GM13976 (cell line): ENCODE measurements around the gene ARHGEF17.

Experiments
- DNase-seq: peaks from one replicate; pipeline ENCODE4 v3.0.0; 2012; ENCODE audit warnings: low spot score
- in situ Hi-C: fragments of 300-500 bp; cut with MboI; formaldehyde crosslinking; loops from one replicate; pipeline ENCODE4 v1.12.0; 2022; ENCODE audit warnings: low sequenced_read_pairs, mixed read lengths, inconsistent platforms; ENCODE audit not compliant: unreplicated experiment
- TF ChIP-seq, protein P1 (sequence below): IDR thresholded peaks from 2 replicates; pipeline ENCODE4 v1.5.1; 2012; ENCODE audit warnings: borderline replicate concordance, mild to moderate bottlenecking; ENCODE audit not compliant: insufficient read depth; ENCODE audit errors: extremely low read depth, missing control alignments, control extremely low read depth

The ARHGEF17 gene

DNA sequence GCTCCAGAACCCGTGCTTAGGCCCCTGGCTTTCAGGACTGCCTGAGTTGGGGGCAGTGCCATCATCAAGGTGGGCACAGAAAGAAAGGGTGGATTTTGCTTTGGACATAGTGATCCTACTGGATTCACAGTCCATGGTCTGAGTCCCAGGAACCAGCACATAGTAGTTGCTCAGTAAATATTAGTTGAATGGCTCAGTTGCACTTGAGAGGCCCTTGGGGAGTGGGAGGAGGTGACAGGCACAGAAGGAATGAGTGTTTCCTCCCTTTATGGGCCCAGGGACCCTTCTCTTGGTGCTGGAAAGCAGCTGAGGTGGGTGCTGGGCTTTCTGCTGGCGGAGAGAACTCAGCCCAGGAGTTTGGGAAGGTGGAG, 16.6 kb downstream of the ARHGEF17 start:
- in situ Hi-C loops: no loop called here
- no peak for DNase-seq
- TF ChIP-seq, protein P1, sequence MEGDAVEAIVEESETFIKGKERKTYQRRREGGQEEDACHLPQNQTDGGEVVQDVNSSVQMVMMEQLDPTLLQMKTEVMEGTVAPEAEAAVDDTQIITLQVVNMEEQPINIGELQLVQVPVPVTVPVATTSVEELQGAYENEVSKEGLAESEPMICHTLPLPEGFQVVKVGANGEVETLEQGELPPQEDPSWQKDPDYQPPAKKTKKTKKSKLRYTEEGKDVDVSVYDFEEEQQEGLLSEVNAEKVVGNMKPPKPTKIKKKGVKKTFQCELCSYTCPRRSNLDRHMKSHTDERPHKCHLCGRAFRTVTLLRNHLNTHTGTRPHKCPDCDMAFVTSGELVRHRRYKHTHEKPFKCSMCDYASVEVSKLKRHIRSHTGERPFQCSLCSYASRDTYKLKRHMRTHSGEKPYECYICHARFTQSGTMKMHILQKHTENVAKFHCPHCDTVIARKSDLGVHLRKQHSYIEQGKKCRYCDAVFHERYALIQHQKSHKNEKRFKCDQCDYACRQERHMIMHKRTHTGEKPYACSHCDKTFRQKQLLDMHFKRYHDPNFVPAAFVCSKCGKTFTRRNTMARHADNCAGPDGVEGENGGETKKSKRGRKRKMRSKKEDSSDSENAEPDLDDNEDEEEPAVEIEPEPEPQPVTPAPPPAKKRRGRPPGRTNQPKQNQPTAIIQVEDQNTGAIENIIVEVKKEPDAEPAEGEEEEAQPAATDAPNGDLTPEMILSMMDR: no peak

DNA sequence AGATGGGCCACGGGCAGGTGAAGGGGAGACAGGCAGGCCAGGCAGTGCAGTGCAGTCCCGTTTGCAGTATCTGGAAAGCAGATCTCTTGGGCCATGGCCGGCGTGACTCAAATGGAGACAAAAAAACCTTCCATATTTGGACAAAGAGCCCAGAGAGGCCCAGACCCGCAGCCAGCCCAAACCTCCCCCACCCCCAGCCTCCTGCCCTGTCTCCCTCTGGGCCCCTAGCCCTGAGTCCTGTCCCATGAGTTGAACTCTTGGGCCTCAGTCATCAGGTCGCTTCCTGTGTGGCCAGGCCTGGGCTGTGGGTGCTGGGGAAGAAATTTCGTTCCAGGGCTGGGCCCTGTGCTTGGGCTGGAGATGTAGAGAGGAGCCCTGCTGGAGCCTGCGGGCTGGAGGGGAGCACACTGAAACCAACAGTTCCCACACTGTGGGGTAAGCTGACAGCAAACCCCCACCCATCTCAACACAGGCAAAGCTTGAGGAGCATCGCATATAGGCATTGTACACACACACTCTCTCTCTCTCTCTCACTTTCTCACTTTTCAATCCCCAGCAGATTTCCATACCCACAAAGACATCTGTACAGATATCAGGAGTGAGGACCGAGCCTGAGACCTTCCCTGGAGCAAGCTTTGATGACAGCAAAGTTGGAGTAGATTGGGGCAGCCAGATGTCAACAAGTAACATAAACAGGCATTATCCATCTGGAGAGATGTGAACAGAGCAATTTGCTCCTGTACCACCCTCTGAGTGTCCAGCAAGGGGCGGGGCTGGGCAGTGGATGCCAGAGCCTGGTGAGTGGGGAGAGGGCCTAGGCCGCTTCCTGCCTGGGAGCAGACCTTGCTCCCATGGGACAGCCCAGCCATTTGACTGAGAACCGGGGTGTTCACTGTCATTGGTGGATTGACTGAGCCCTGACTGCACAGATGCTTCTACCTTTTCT, 17.2 kb downstream of the ARHGEF17 start:
- peak; percentile 90 for DNase-seq
- TF ChIP-seq, protein P1: no peak
- in situ Hi-C loops: no loop called here

DNA sequence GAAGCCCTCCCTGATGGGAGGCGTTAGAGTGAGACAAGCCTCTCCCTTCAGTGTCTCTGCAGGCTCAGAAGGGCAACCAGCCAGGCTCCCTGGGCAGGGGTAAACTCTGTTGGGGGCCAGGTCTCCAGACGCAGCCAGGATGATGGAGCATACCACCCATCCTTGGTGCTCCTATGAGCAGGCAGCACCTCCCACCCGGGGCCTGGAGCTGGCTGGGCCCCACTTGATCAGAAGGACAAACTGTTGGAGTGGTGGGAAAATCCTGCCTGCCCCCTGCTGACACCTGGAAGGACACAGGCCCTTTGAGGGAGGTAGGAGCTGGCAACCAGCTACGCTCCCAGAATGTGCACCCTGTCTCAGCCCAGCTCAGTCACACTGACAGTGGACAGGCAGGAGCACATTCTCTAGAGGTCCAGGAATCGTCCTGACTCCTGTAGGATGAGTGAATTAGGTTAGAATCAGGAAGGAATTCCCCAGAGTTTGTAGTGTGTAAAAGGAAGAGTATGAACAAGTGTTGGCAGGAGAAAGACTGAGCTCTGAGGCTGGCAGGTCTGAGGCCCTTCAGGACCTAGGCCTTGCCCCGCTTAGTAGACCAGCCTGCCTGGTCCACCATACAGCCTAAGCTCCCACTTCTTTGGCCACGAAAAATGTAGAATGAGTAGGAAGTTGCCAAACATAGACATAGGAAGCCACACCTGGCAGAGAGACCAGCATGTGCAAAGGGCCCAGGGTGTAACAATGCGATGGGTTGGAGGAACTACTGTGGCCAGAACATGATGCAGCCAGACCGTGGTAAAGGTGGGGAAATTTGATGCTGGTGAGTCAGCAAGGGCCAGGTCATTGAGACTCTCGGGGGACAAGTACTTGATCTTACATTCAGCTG, 19.1 kb downstream of the ARHGEF17 start:
- TF ChIP-seq, protein P1: no peak
- peak; percentile 71 for DNase-seq
- in situ Hi-C loops: no loop called here

DNA sequence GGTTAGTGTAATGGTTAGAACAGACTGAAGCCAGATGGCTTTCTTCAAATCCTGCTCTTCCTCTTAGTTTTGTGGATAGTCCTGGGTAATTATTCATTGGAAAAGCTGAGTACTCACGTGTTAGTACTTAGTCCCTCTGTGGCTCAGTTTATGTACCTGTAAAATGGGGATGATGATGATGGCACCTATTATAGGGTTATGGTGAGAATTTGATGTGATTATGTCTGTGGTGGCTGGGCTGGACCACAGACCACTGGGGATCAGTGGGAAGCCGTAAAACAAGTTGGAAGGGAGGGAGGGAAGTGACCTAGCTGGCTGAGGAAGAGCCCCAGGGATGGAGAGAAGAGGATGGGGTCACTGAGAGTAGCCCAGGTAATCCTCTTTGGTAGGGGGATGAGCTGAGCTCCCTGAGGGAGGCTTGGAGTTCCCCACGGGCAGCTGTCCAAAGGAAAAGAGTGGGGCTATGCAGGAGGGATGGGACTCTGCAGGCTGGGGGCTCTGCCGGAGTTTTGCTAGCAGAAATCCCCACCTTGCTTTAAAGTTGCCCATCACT, 19.8 kb downstream of the ARHGEF17 start:
- TF ChIP-seq, protein P1: no peak
- in situ Hi-C loops: no loop called here
- DNase-seq: no peak

DNA sequence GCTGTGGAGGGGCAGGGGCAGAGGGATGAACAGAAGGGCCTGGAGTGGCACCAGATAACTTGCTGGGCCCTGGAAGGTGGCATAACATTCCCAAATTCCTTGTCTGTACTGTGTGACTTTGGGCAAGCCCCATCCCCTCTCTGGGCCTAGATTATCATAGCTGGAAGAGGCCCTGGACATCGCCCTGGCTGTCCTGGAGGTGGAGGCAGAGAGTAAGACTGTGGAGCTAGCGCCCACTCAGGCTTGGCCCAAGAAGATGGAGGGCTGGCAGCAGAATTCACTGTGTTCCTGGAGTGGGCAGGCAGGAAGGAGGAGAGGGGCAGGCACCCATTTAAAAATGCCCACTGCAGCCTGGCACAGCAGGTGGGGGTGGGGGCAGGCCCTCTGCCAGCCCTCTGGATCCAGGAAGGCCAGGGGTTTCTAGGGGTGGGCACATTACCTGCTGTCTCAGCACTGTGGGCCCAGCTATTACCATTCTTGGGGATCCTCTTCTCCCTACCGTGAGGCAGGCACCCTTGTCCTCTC, 22.6 kb downstream of the ARHGEF17 start:
- no peak for DNase-seq
- TF ChIP-seq, protein P1: no peak
- in situ Hi-C loops: no loop called here
